CD14-positive monocyte (primary cell): ENCODE results near the gene BAZ2B. TPM values are rescaled to one million over a fixed set of nuclear protein-coding genes. Genes with fewer than 3 reads are reported as not detected.
"Not testable (repeated sequence)": the region's sequence is repeated elsewhere in the genome, so short reads cannot be mapped to it uniquely, and the experiment has no call there.

ENCODE experiments used
- DNase-seq, 3 donors: peaks; one replicate each; pipeline ENCODE4 v3.0.0-alpha.2; 2011 to 2022
- H2AFZ ChIP-seq: 2 replicates; pipeline ENCODE4 v1.6.0; 2012; ENCODE audit warnings: mild to moderate bottlenecking, low read depth, low read length, inconsistent platforms; ENCODE audit not compliant: insufficient read depth, poor library complexity, severe bottlenecking
- H3K27ac ChIP-seq, 2 donors: 1 replicate in 1 of 2; 2 replicates in 1 of 2; pipeline ENCODE4 v1.5.1; 2012 to 2013; ENCODE audit warnings: low read length in 2 of 2, control low read depth in 1 of 2, inconsistent platforms in 1 of 2, low read depth in 1 of 2, mild to moderate bottlenecking in 1 of 2
- H3K27me3 ChIP-seq, 2 donors: one replicate each; pipeline versions ENCODE4 v1.6.0 to v1.6.1; 2011 to 2013; ENCODE audit warnings: low read length in 2 of 2; ENCODE audit not compliant: control insufficient read depth in 2 of 2, insufficient read depth in 2 of 2
- H3K36me3 ChIP-seq, 2 donors: replicated peaks in 1 of 2; 1 replicate in 1 of 2; 2 replicates in 1 of 2; pipeline versions ENCODE4 v1.5.1 to v1.6.1; 2012 to 2013; ENCODE audit warnings: low read length in 2 of 2, control low read depth in 1 of 2, inconsistent platforms in 1 of 2, mild to moderate bottlenecking in 1 of 2; ENCODE audit not compliant: insufficient read depth in 2 of 2, control insufficient read depth in 1 of 2
- H3K4me1 ChIP-seq, 2 donors: 1 replicate in 1 of 2; 2 replicates in 1 of 2; pipeline versions ENCODE4 v1.5.1 to v1.6.1; 2012 to 2013; ENCODE audit warnings: low read length in 2 of 2, control low read depth in 1 of 2, inconsistent platforms in 1 of 2, mild to moderate bottlenecking in 1 of 2, moderate library complexity in 1 of 2; ENCODE audit not compliant: insufficient read depth in 2 of 2, control insufficient read depth in 1 of 2
- H3K4me2 ChIP-seq: replicated peaks from 2 replicates; pipeline ENCODE3; 2012; ENCODE audit warnings: low read length, moderate library complexity, mild to moderate bottlenecking; ENCODE audit not compliant: poor library complexity, severe bottlenecking; ENCODE audit errors: extremely low read depth
- H3K4me3 ChIP-seq, 3 experiments: fragments of 200-600 bp in 1 of 3; sonication (generic) in 1 of 3; replicated peaks in 1 of 3; 1 replicate in 2 of 3; 2 replicates in 1 of 3; pipeline ENCODE4 v1.5.1; 2011 to 2013; ENCODE audit warnings: low read length in 3 of 3, mild to moderate bottlenecking in 3 of 3, control low read depth in 2 of 3, low read depth in 2 of 3, inconsistent platforms in 1 of 3, moderate library complexity in 1 of 3
- H3K79me2 ChIP-seq: 2 replicates; pipeline ENCODE4 v1.6.0; 2012; ENCODE audit warnings: mild to moderate bottlenecking, control low read depth, inconsistent platforms, low read length, moderate library complexity; ENCODE audit not compliant: insufficient read depth
- H3K9ac ChIP-seq: 2 replicates; pipeline ENCODE4 v1.6.0; 2017; ENCODE audit warnings: low read length, mild to moderate bottlenecking; ENCODE audit not compliant: insufficient read depth, poor library complexity, severe bottlenecking
- H3K9me3 ChIP-seq, 2 donors: replicated peaks in 1 of 2; 1 replicate in 1 of 2; 2 replicates in 1 of 2; pipeline versions ENCODE4 v1.5.1 to v1.6.1; 2012 to 2013; ENCODE audit warnings: low read length in 2 of 2, control low read depth in 1 of 2; ENCODE audit not compliant: control insufficient read depth in 1 of 2, insufficient read depth in 1 of 2
- H4K20me1 ChIP-seq: 2 replicates; pipeline ENCODE4 v1.6.0; 2012; ENCODE audit warnings: mild to moderate bottlenecking, low read length, control low read depth, moderate library complexity; ENCODE audit not compliant: insufficient read depth
- H3K27ac Mint-ChIP-seq, 7 donors: one replicate each; pipeline ENCODE4 v1.8.0; 2020; ENCODE audit warnings: mild to moderate bottlenecking in 7 of 7, mixed read lengths in 7 of 7, moderate library complexity in 6 of 7, inconsistent platforms in 2 of 7
- H3K27me3 Mint-ChIP-seq, 3 donors: one replicate each; pipeline ENCODE4 v1.8.0; 2021 to 2022; ENCODE audit warnings: low read depth in 3 of 3, mild to moderate bottlenecking in 3 of 3, mixed read lengths in 3 of 3, moderate library complexity in 3 of 3, inconsistent platforms in 1 of 3
- H3K36me3 Mint-ChIP-seq, 2 donors: one replicate each; pipeline ENCODE4 v1.8.0; 2020; ENCODE audit warnings: mixed read lengths in 2 of 2, inconsistent platforms in 1 of 2, mild to moderate bottlenecking in 1 of 2
- H3K4me1 Mint-ChIP-seq: one replicate; pipeline ENCODE4 v1.8.0; 2020; ENCODE audit warnings: mild to moderate bottlenecking, mixed read lengths
- H3K4me3 Mint-ChIP-seq, 2 donors: one replicate each; pipeline ENCODE4 v1.8.0; 2020; ENCODE audit warnings: mild to moderate bottlenecking in 2 of 2, mixed read lengths in 2 of 2, moderate library complexity in 1 of 2
- H3K9me3 Mint-ChIP-seq, 7 donors: one replicate each; pipeline ENCODE4 v1.8.0; 2020 to 2022; ENCODE audit warnings: mixed read lengths in 7 of 7, mild to moderate bottlenecking in 6 of 7, moderate library complexity in 6 of 7, inconsistent platforms in 2 of 7
- CTCF ChIP-seq: fragments of 200-600 bp; IDR thresholded peaks from one replicate; pipeline ENCODE4 v1.8.0; 2022; ENCODE audit warnings: antibody characterized with exemption, mild to moderate bottlenecking
- WGBS: methylation state at CpG from one replicate; pipeline ENCODE4 v1.1.5; 2013; ENCODE audit warnings: missing lambda C conversion rate; ENCODE audit not compliant: insufficient coverage; 5-methylcytosine and 5-hydroxymethylcytosine counted together
- intact Hi-C, 2 donors: fragments of 100-400 bp; cut with micrococcal nuclease; formaldehyde crosslinking; loops; one replicate each; pipeline versions ENCODE4 v1.15.0 to v1.15.1; 2023
- polyA plus RNA-seq, 3 donors: library from polyadenylated mRNA; depleted of rRNA in 1 of 3; unstranded in 2 of 3; stranded (reverse) in 1 of 3; fragments of 300-500 nt in 2 of 3; fragments of >200 nt in 1 of 3; fragmentation: Illumina TruSeq in 2 of 3; gene quantifications; 1 replicate in 2 of 3; 2 replicates in 1 of 3; pipeline ENCODE4 v1.2.3, GENCODE V29; 2012 to 2021

BAZ2B gene
- polyA plus RNA-seq, 3 donors: 12.9 to 34.2 (median 31.6) TPM

- Mint-ChIP-seq H3K4me1 (no peaks in the 10 kb centered on the region), H3K27me3 (no peaks in the 10 kb centered on the region), H3K36me3 (peaks cover 28 to 56% of the 10 kb centered on the region in 2 donors), H3K9me3 (peaks cover 5 to 14% (median 9%) of the 10 kb centered on the region in 7 donors), H3K27ac (no peak overlapping the region), H3K4me3 (no peak overlapping the region)
- H3K36me3 ChIP-seq: peaks cover 8 to 60% of the 10 kb centered on the region in 2 donors
- TF ChIP-seq CTCF: no peak
- H3K27ac ChIP-seq: no peak overlapping the region
- no peak overlapping the region for H3K4me2 ChIP-seq
- H2AFZ ChIP-seq: no peak overlapping the region
- H3K79me2 ChIP-seq: peaks cover 50% of the 10 kb centered on the region
- H4K20me1 ChIP-seq: peaks cover 40% of the 10 kb centered on the region
- no peak for DNase-seq
- H3K4me3 ChIP-seq: no peak overlapping the region
- H3K9me3 ChIP-seq: peaks cover 0 to 3% of the 10 kb centered on the region in 2 donors
- intact Hi-C loops: no loop called here
- H3K27me3 ChIP-seq: no peaks in the 10 kb centered on the region
- no peak overlapping the region for H3K9ac ChIP-seq
- no peaks in the 10 kb centered on the region for H3K4me1 ChIP-seq
- WGBS: 100% methylated on average over 1 of the region's 1 CpG
Observed at GRCh38 chr2:159539701-159540100, 76.6 kb downstream of the BAZ2B start.

- H3K27me3 Mint-ChIP-seq: no peaks in the 10 kb centered on the region
- peaks cover 20 to 50% of the 10 kb centered on the region in 2 donors for H3K36me3 Mint-ChIP-seq
- no peak overlapping the region for H3K27ac ChIP-seq
- H3K9me3 ChIP-seq: peaks cover 0 to 3% of the 10 kb centered on the region in 2 donors
- H3K9me3 Mint-ChIP-seq: peaks cover 5 to 12% (median 9%) of the 10 kb centered on the region in 7 donors
- no peaks in the 10 kb centered on the region for H3K4me1 ChIP-seq
- H3K79me2 ChIP-seq: peaks cover 47% of the 10 kb centered on the region
- no peaks in the 10 kb centered on the region for H3K27me3 ChIP-seq
- H3K27ac Mint-ChIP-seq: no peak overlapping the region
- H3K9ac ChIP-seq: no peak overlapping the region
- no CpG with 5 or more reads among the region's 3 CpGs for WGBS
- H3K4me3 ChIP-seq: no peak overlapping the region
- H2AFZ ChIP-seq: no peak overlapping the region
- H3K4me2 ChIP-seq: no peak overlapping the region
- H3K4me1 Mint-ChIP-seq: no peaks in the 10 kb centered on the region
- intact Hi-C loops: no loop called here
- no peak overlapping the region for H3K4me3 Mint-ChIP-seq
- no peak for TF ChIP-seq CTCF
- H4K20me1 ChIP-seq: peaks cover 35% of the 10 kb centered on the region
- no peak for DNase-seq
- peaks cover 8 to 51% of the 10 kb centered on the region in 2 donors for H3K36me3 ChIP-seq
Observed at GRCh38 chr2:159538801-159539200, 77.5 kb downstream of the BAZ2B start.

- H3K9ac ChIP-seq, DNase-seq, H3K4me3 ChIP-seq, H3K4me3 Mint-ChIP-seq, intact Hi-C loops, H3K9me3 Mint-ChIP-seq, H3K27me3 ChIP-seq, H3K9me3 ChIP-seq, H3K27me3 Mint-ChIP-seq, H3K4me1 ChIP-seq, H3K27ac ChIP-seq, H3K4me2 ChIP-seq, H3K4me1 Mint-ChIP-seq, H3K27ac Mint-ChIP-seq, H2AFZ ChIP-seq: not testable (repeated sequence)
- peaks cover 8 to 33% of the 10 kb centered on the region in 2 donors for H3K36me3 Mint-ChIP-seq
- H3K79me2 ChIP-seq: peaks cover 50% of the 10 kb centered on the region
- peaks cover 50% of the 10 kb centered on the region for H4K20me1 ChIP-seq
- 100% methylated on average over 1 of the region's 4 CpGs for WGBS
- H3K36me3 ChIP-seq: peaks cover 0 to 26% of the 10 kb centered on the region in 2 donors
Observed at GRCh38 chr2:159535261-159535660, 81.1 kb downstream of the BAZ2B start.
